ENCODE results near the gene GMPR2. TPM values are rescaled to one million over a fixed set of nuclear protein-coding genes. Genes with fewer than 3 reads are reported as not detected.
"Not testable (repeated sequence)": the region's sequence is repeated elsewhere in the genome, so short reads cannot be mapped to it uniquely, and the experiment has no call there.

The GMPR2 gene
- total RNA-seq, 2 experiments from 2014 or later, result 70.6 to 71.3 TPM

- no peaks in the 10 kb centered on the region for H3K27me3 Mint-ChIP-seq
- ATAC-seq (no peak), DNase-seq (no peak)
- CTCF ChIA-PET, result interaction anchor here (0.9 to 21.6 kb wide), 6 partner anchors 8 to 193 kb away, joined by 3 to 541 read pairs (median 7); partner anchors contain the start of genes ADCY4, CIDEB, DHRS1 and LTB4R
- H3K36me3 Mint-ChIP-seq, result peaks cover 57% of the 10 kb centered on the region
- H3K4me3 Mint-ChIP-seq, result no peak overlapping the region
- peaks cover 72% of the 10 kb centered on the region for H3K4me1 Mint-ChIP-seq
- H3K27ac Mint-ChIP-seq, result no peak overlapping the region
- H3K9me3 Mint-ChIP-seq (ENCODE audit: low read depth), result no peaks in the 10 kb centered on the region
Observed at GRCh38 chr14:24238527-24239037, 5.9 kb downstream of the GMPR2 start.

- CTCF ChIA-PET, result interaction anchor here (11.6 to 21.6 kb wide), 3 partner anchors 32 to 91 kb away, joined by 112 to 541 read pairs (median 275); partner anchors contain the start of genes ADCY4, CIDEB, DHRS1 and LTB4R
- no peak for DNase-seq
- Mint-ChIP-seq H3K27ac (peak overlapping the region; percentile 38), H3K27me3 (no peaks in the 10 kb centered on the region), H3K4me1 (peaks cover 63% of the 10 kb centered on the region), H3K4me3 (peak overlapping the region; percentile 96), H3K36me3 (peaks cover 50% of the 10 kb centered on the region), H3K9me3 (ENCODE audit: low read depth) (no peaks in the 10 kb centered on the region)
- ATAC-seq, result no peak
Observed at GRCh38 chr14:24240110-24240918, 7.6 kb downstream of the GMPR2 start.

GRCh38 chr14:24241829-24242443, 9.2 kb downstream of the GMPR2 start:
- ATAC-seq (peak; percentile 83), DNase-seq (peak; percentile 96)
- Mint-ChIP-seq H3K27me3 (no peaks in the 10 kb centered on the region), H3K4me3 (peak overlapping the region; percentile 96), H3K27ac (peak overlapping the region; percentile 100), H3K36me3 (peaks cover 38% of the 10 kb centered on the region), H3K9me3 (ENCODE audit: low read depth) (no peaks in the 10 kb centered on the region), H3K4me1 (peaks cover 59% of the 10 kb centered on the region)
- CTCF ChIA-PET, result interaction anchor here (0.7 to 21.6 kb wide), 27 partner anchors 9 to 199 kb away, joined by 3 to 541 read pairs (median 12); partner anchors contain the start of genes ADCY4, CBLN3, CHMP4A and CIDEB

- no peak for ATAC-seq
- H3K4me1 Mint-ChIP-seq, result peaks cover 62% of the 10 kb centered on the region
- no peak for DNase-seq
- H3K9me3 Mint-ChIP-seq (ENCODE audit: low read depth), result no peaks in the 10 kb centered on the region
- H3K36me3 Mint-ChIP-seq, result peaks cover 29% of the 10 kb centered on the region
- peak overlapping the region; percentile 96 for H3K4me3 Mint-ChIP-seq
- peak overlapping the region; percentile 100 for H3K27ac Mint-ChIP-seq
- CTCF ChIA-PET, result interaction anchor here (0.7 to 21.6 kb wide), 26 partner anchors 9 to 198 kb away, joined by 3 to 541 read pairs (median 12); partner anchors contain the start of genes ADCY4, CBLN3, CHMP4A and CIDEB
- no peaks in the 10 kb centered on the region for H3K27me3 Mint-ChIP-seq
Observed at GRCh38 chr14:24243336-24243836, 10.7 kb downstream of the GMPR2 start.

GRCh38 chr14:24245350-24245749, 12.6 kb downstream of the GMPR2 start:
- not testable (repeated sequence) for ATAC-seq; H3K9me3 Mint-ChIP-seq (ENCODE audit: low read depth); DNase-seq; H3K4me3 Mint-ChIP-seq; H3K27me3 Mint-ChIP-seq; H3K27ac Mint-ChIP-seq
- H3K4me1 Mint-ChIP-seq, result peaks cover 64% of the 10 kb centered on the region
- H3K36me3 Mint-ChIP-seq, result peaks cover 17% of the 10 kb centered on the region
- CTCF ChIA-PET, result interaction anchor here (1.2 to 21.6 kb wide), 7 partner anchors 12 to 186 kb away, joined by 3 to 541 read pairs (median 21); partner anchors contain the start of genes ADCY4, CBLN3, CIDEB and DHRS1

- Mint-ChIP-seq H3K9me3 (ENCODE audit: low read depth) (no peaks in the 10 kb centered on the region), H3K27me3 (no peaks in the 10 kb centered on the region), H3K27ac (peak overlapping the region; percentile 96), H3K36me3 (peaks cover 10% of the 10 kb centered on the region), H3K4me3 (peak overlapping the region; percentile 64), H3K4me1 (peaks cover 62% of the 10 kb centered on the region)
- ATAC-seq (peak; percentile 25), DNase-seq (peak; percentile 64)
- CTCF ChIA-PET, result interaction anchor here (0.6 to 21.6 kb wide), 14 partner anchors 8 to 779 kb away, joined by 3 to 541 read pairs (median 6); partner anchors contain the start of genes ADCY4, CBLN3, CIDEB and DHRS1
Observed at GRCh38 chr14:24246765-24247212, 14.1 kb downstream of the GMPR2 start.

GRCh38 chr14:24247422-24247821, 14.7 kb downstream of the GMPR2 start:
- Mint-ChIP-seq H3K4me1 (peaks cover 60% of the 10 kb centered on the region), H3K27me3 (no peaks in the 10 kb centered on the region), H3K4me3 (peak overlapping the region; percentile 21), H3K36me3 (peaks cover 10% of the 10 kb centered on the region), H3K27ac (peak overlapping the region; percentile 96), H3K9me3 (ENCODE audit: low read depth) (no peaks in the 10 kb centered on the region)
- no peak for ATAC-seq
- CTCF ChIA-PET, result interaction anchor here (0.9 to 21.6 kb wide), 12 partner anchors 8 to 183 kb away, joined by 3 to 541 read pairs (median 6); partner anchors contain the start of genes ADCY4, CBLN3, CIDEB and DHRS1
- DNase-seq, result no peak

GRCh38 chr14:24249230-24250021, 16.7 kb downstream of the GMPR2 start:
- DNase-seq, result no peak

GRCh38 chr14:24250354-24250753, 17.6 kb downstream of the GMPR2 start:
- H3K4me3 Mint-ChIP-seq, result peak overlapping the region; percentile 51
- CTCF ChIA-PET, result interaction anchor here (1.6 to 21.6 kb wide), 4 partner anchors 8 to 54 kb away, joined by 5 to 541 read pairs (median 148); partner anchors contain the start of genes CIDEB, DHRS1, LTB4R and LTB4R2
- DNase-seq (no peak), ATAC-seq (no peak)
- H3K27me3 Mint-ChIP-seq, result no peaks in the 10 kb centered on the region
- peaks cover 50% of the 10 kb centered on the region for H3K4me1 Mint-ChIP-seq
- H3K9me3 Mint-ChIP-seq (ENCODE audit: low read depth), result no peaks in the 10 kb centered on the region
- H3K36me3 Mint-ChIP-seq, result peaks cover 10% of the 10 kb centered on the region
- peak overlapping the region; percentile 57 for H3K27ac Mint-ChIP-seq

More at GRCh38 chr14:24249230-24250021, 16.7 kb downstream of the GMPR2 start:
- ATAC-seq, result no peak
- Mint-ChIP-seq H3K27ac (peak overlapping the region; percentile 80), H3K4me1 (peaks cover 53% of the 10 kb centered on the region), H3K9me3 (ENCODE audit: low read depth) (no peaks in the 10 kb centered on the region), H3K4me3 (peak overlapping the region; percentile 51), H3K27me3 (no peaks in the 10 kb centered on the region), H3K36me3 (peaks cover 10% of the 10 kb centered on the region)
- CTCF ChIA-PET, result interaction anchor here (5.5 to 21.6 kb wide), 3 partner anchors 23 to 181 kb away, joined by 21 to 541 read pairs (median 275); partner anchors contain the start of genes CBLN3, CIDEB, DHRS1 and KHNYN

GRCh38 chr14:24251880-24252288, 19.2 kb downstream of the GMPR2 start:
- Mint-ChIP-seq H3K27me3 (no peaks in the 10 kb centered on the region), H3K9me3 (ENCODE audit: low read depth) (no peaks in the 10 kb centered on the region), H3K4me1 (peaks cover 43% of the 10 kb centered on the region), H3K4me3 (no peak overlapping the region), H3K36me3 (peaks cover 10% of the 10 kb centered on the region), H3K27ac (no peak overlapping the region)
- DNase-seq (no peak), ATAC-seq (no peak)
- CTCF ChIA-PET, result interaction anchor here (1.0 to 21.6 kb wide), 6 partner anchors 9 to 52 kb away, joined by 3 to 541 read pairs (median 14); partner anchors contain the start of genes CIDEB, DHRS1, LTB4R and LTB4R2

- Mint-ChIP-seq H3K27me3 (no peaks in the 10 kb centered on the region), H3K4me1 (peaks cover 38% of the 10 kb centered on the region), H3K36me3 (peaks cover 8% of the 10 kb centered on the region), H3K27ac (no peak overlapping the region), H3K4me3 (no peak overlapping the region), H3K9me3 (ENCODE audit: low read depth) (no peaks in the 10 kb centered on the region)
- no peak for DNase-seq
- ATAC-seq, result no peak
- CTCF ChIA-PET, result interaction anchor here (1.0 to 21.6 kb wide), 5 partner anchors 10 to 52 kb away, joined by 3 to 541 read pairs (median 22); partner anchors contain the start of genes CIDEB, DHRS1, LTB4R and LTB4R2
Observed at GRCh38 chr14:24252289-24253124, 19.8 kb downstream of the GMPR2 start.
